Smooth muscle cell (in vitro differentiated cells): ENCODE results near the gene CASS4. TPM values are rescaled to one million over a fixed set of nuclear protein-coding genes. Genes with fewer than 3 reads are reported as not detected.

Experiments used
- DNase-seq: peaks from one replicate; lab custom pipeline; 2025; ENCODE audit not compliant: unreplicated experiment; lab: John Stamatoyannopoulos, UW
- H2AFZ ChIP-seq: fragments of 200-600 bp; sonication (generic); 2 replicates; pipeline ENCODE4 v1.6.0; 2016; ENCODE audit warnings: antibody characterized with exemption, low read depth, mild to moderate bottlenecking
- H3F3A ChIP-seq: fragments of 200-600 bp; sonication (generic); 2 replicates; pipeline ENCODE4 v1.6.0; 2017; ENCODE audit warnings: antibody characterized with exemption, low read depth
- H3K27ac ChIP-seq: fragments of 200-600 bp; sonication (generic); 2 replicates; pipeline ENCODE4 v1.5.1; 2016; ENCODE audit warnings: low read depth, mild to moderate bottlenecking
- H3K27me3 ChIP-seq: fragments of 200-600 bp; sonication (generic); 2 replicates; pipeline ENCODE4 v1.6.1; 2016; ENCODE audit warnings: low read depth, mild to moderate bottlenecking
- H3K36me3 ChIP-seq: fragments of 200-600 bp; sonication (generic); 2 replicates; pipeline ENCODE4 v1.5.1; 2016; ENCODE audit warnings: low read depth
- H3K4me1 ChIP-seq: fragments of 200-600 bp; sonication (generic); 2 replicates; pipeline ENCODE4 v1.5.1; 2016; ENCODE audit warnings: low read depth
- H3K4me2 ChIP-seq: fragments of 200-600 bp; sonication (generic); 2 replicates; pipeline ENCODE4 v1.6.0; 2016; ENCODE audit warnings: mild to moderate bottlenecking
- H3K4me3 ChIP-seq: fragments of 200-600 bp; sonication (generic); 2 replicates; pipeline ENCODE4 v1.5.1; 2016; ENCODE audit warnings: mild to moderate bottlenecking
- H3K79me2 ChIP-seq: fragments of 200-600 bp; sonication (generic); 2 replicates; pipeline ENCODE4 v1.6.0; 2016; ENCODE audit warnings: low read depth, mild to moderate bottlenecking
- H3K9ac ChIP-seq: fragments of 200-600 bp; sonication (generic); 2 replicates; pipeline ENCODE4 v1.6.0; 2016; ENCODE audit warnings: low read depth
- H3K9me3 ChIP-seq: fragments of 200-600 bp; sonication (generic); replicated peaks from 2 replicates; pipeline ENCODE4 v1.5.1; 2016; ENCODE audit warnings: low read depth
- H4K20me1 ChIP-seq: fragments of 200-600 bp; sonication (generic); 2 replicates; pipeline ENCODE4 v1.6.0; 2016; ENCODE audit warnings: low read depth
- WGBS: methylation state at CpG from one replicate; pipeline ENCODE4 v1.1.7; 2016; ENCODE audit warnings: low lambda C conversion rate; 5-methylcytosine and 5-hydroxymethylcytosine counted together
- polyA plus RNA-seq: library from polyadenylated mRNA; unstranded; fragments of >200 nt; fragmentation: Nextera tagmentation; extraction: Ambion mirVana; gene quantifications from 2 replicates; pipeline ENCODE4 v1.2.1, GENCODE V29; 2016
- total RNA-seq: library from RNA; depleted of rRNA; stranded (reverse); fragments of >200 nt; gene quantifications from 2 replicates; pipeline ENCODE4 v1.2.3, GENCODE V29; 2014
- TF ChIP-seq, protein P1 (sequence below): fragments of 200-600 bp; sonication (generic); IDR thresholded peaks from 2 replicates; pipeline ENCODE4 v1.5.1; 2017; ENCODE audit warnings: borderline replicate concordance, mild to moderate bottlenecking, antibody characterized with exemption; ENCODE audit not compliant: insufficient read depth, poor library complexity, severe bottlenecking

Gene CASS4
- total and polyA plus RNA-seq, 2 experiments from 2014 or later: 0.07 to 0.22 TPM

DNA sequence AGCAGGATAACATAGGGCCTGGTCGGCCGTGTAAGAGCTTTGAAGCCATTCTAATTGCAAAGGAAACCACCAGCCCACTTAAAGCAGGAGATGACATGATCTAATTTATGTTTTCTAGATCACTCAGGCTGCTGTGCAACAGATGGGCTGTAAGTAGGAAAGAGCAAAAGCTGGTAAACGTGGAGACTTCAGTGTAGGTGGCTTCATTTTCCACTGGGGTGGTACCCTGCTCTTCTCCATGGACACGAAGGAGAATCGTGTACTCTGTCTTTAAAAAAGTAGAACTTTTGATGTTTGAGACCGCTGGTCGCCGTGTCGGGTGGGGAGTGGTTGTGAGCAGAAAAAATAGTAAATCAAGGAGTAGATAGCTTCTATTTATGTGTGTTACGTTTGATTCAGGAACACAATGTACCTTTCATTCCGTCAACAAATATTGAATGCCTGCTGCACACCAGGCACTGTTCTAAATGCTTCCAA is 6.4 kb downstream of the CASS4 start:
- Histone ChIP-seq H3K4me1 (no peaks in the 10 kb centered on the region), H3K9ac (no peak overlapping the region), H3K4me2 (no peak overlapping the region), H3K27me3 (no peaks in the 10 kb centered on the region), H2AFZ (no peak overlapping the region), H3K79me2 (no peaks in the 10 kb centered on the region), H3K27ac (no peak overlapping the region), H4K20me1 (no peaks in the 10 kb centered on the region), H3K4me3 (no peak overlapping the region), H3K36me3 (no peaks in the 10 kb centered on the region), H3K9me3 (no peaks in the 10 kb centered on the region), H3F3A (peaks cover 7% of the 10 kb centered on the region)
- 83% methylated on average over 11 of the region's 11 CpGs for WGBS
- TF ChIP-seq, protein P1, sequence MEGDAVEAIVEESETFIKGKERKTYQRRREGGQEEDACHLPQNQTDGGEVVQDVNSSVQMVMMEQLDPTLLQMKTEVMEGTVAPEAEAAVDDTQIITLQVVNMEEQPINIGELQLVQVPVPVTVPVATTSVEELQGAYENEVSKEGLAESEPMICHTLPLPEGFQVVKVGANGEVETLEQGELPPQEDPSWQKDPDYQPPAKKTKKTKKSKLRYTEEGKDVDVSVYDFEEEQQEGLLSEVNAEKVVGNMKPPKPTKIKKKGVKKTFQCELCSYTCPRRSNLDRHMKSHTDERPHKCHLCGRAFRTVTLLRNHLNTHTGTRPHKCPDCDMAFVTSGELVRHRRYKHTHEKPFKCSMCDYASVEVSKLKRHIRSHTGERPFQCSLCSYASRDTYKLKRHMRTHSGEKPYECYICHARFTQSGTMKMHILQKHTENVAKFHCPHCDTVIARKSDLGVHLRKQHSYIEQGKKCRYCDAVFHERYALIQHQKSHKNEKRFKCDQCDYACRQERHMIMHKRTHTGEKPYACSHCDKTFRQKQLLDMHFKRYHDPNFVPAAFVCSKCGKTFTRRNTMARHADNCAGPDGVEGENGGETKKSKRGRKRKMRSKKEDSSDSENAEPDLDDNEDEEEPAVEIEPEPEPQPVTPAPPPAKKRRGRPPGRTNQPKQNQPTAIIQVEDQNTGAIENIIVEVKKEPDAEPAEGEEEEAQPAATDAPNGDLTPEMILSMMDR: no peak
- DNase-seq: no peak

DNA sequence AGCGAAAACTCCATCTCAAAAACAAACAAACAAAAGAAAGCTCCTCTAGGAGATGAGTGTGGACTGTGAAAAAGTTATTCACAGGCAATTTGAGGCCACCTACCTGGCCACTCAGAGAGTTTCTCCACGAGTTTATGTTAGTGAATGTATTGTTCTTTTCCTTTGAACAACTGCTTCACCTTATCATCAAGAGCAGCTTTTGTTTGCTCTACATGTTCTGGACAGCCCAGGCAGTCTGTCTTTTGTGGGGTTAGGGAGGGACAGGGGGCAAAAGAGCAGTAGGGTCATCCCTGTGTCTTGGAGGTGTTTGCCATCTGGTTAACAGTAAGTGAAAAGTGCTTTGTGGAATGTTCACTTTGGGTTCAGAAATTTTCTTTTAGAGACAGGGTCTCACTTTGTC is 8.0 kb downstream of the CASS4 start:
- H3K27ac ChIP-seq: no peak overlapping the region
- H3K4me3 ChIP-seq: no peak overlapping the region
- no peaks in the 10 kb centered on the region for H3K79me2 ChIP-seq
- H4K20me1 ChIP-seq: no peaks in the 10 kb centered on the region
- H3K36me3 ChIP-seq: no peaks in the 10 kb centered on the region
- H3K27me3 ChIP-seq: no peaks in the 10 kb centered on the region
- TF ChIP-seq, protein P1: no peak
- DNase-seq: no peak
- peaks cover 7% of the 10 kb centered on the region for H3F3A ChIP-seq
- 96% methylated on average over 2 of the region's 2 CpGs for WGBS
- H2AFZ ChIP-seq: no peak overlapping the region
- no peak overlapping the region for H3K4me2 ChIP-seq
- no peaks in the 10 kb centered on the region for H3K9me3 ChIP-seq
- no peak overlapping the region for H3K9ac ChIP-seq
- H3K4me1 ChIP-seq: no peaks in the 10 kb centered on the region

DNA sequence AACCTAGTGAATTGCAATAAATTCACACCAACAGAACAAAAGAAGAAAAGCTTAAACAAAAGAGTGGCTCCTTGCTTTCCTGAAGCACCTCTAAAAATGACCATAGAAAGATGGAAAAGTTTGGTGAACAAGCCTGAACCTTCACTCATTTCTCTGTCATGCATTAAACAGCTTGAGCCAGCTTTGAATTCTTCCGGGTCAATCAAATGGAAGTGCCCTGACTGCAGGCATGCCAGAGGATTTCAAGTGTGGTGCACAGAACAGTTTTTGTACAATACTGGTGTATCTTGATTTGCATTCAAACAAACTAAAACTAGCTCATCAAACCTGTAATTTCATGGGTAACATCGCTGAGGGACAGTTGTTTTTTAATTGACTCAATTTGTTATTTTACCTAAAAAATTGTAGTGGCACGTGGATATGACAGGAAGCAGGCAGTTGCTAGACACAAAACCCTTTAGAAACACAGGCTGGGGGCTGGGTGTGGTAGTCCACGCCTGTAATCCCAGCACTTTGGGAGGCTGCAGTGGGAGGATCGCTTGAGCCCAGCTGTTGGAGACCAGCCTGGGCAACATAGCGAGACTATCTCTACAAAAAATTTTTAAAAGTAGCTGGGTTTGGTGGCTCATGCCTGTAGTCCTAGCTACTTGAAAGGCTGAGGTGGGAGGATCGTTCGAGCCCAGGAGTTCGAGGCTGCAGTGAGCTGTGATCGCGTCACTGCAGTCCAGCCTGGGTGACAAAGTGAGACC is 9.1 kb downstream of the CASS4 start:
- Histone ChIP-seq H2AFZ (no peak overlapping the region), H3K9ac (no peak overlapping the region), H3K79me2 (no peaks in the 10 kb centered on the region), H3K4me3 (no peak overlapping the region), H3K27me3 (no peaks in the 10 kb centered on the region), H3K4me1 (no peaks in the 10 kb centered on the region), H3F3A (peaks cover 7% of the 10 kb centered on the region), H3K4me2 (no peak overlapping the region), H3K9me3 (no peaks in the 10 kb centered on the region), H3K36me3 (no peaks in the 10 kb centered on the region), H3K27ac (no peak overlapping the region), H4K20me1 (no peaks in the 10 kb centered on the region)
- 83% methylated on average over 11 of the region's 11 CpGs for WGBS
- DNase-seq: no peak
- TF ChIP-seq, protein P1: no peak
